Epithelial cell of proximal tubule (primary cell): ENCODE measurements around the gene APLNR. TPM values are rescaled to one million over a fixed set of nuclear protein-coding genes. Genes with fewer than 3 reads are reported as not detected.
"Not testable (repeated sequence)": the region's sequence is repeated elsewhere in the genome, so short reads cannot be mapped to it uniquely, and the experiment has no call there.

ENCODE experiments used
- DNase-seq: peaks from one replicate; pipeline ENCODE4 v3.0.0-alpha.2; 2011; ENCODE audit warnings: low read depth
- H3K4me3 ChIP-seq: 2 replicates; pipeline ENCODE4 v1.5.1; 2011; ENCODE audit warnings: low read depth, mild to moderate bottlenecking, low read length
- CTCF ChIP-seq: conservative IDR thresholded peaks from 2 replicates; pipeline ENCODE4 v1.5.1; 2012; ENCODE audit warnings: low read depth, mild to moderate bottlenecking, low read length
- total RNA-seq: library from RNA; depleted of rRNA; stranded (reverse); fragments of >200 nt; gene quantifications from 2 replicates; pipeline ENCODE4 v1.2.3, GENCODE V29; 2015

APLNR gene
- total RNA-seq, result not detected in 2 replicates

GRCh38 chr11:57237204-57237681 is at the start of gene APLNR:
Gene APLNR (minus strand): TSS chr11:57237250. CDS start chr11:57237004, 246 bp downstream.
- DNase-seq, result no peak
- no peak within 1 kb of the TSS for H3K4me3 ChIP-seq
- no peak for TF ChIP-seq CTCF

GRCh38 chr11:57283231-57283990 is 46.4 kb upstream of the APLNR start:
- TF ChIP-seq CTCF, result no peak
- no peak overlapping the region for H3K4me3 ChIP-seq
- DNase-seq, result no peak

GRCh38 chr11:57281546-57281945 is 44.5 kb upstream of the APLNR start:
- not testable (repeated sequence) for DNase-seq, H3K4me3 ChIP-seq

- no peak for TF ChIP-seq CTCF
- DNase-seq, result no peak
- H3K4me3 ChIP-seq, result no peak overlapping the region
Measured at GRCh38 chr11:57279116-57279515, 42.1 kb upstream of the APLNR start.

DNA sequence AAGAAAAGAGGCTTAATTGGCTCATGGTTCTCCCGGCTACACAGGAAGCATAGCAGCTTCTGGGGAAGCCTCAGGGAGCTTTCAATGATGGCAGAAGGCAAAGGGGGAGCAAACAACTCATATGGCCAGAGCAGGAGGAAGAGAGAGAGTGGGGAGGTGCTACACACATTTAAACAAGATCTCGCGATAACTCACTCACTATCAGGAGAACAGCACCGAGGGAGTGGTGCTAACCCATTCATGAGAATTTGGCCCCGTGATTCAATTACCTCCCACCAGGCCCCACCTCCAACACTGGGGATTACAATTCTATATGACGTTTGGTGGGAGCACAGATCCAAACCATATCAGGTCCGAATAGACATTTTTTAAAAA is 41.7 kb upstream of the APLNR start:
- no peak for DNase-seq
- H3K4me3 ChIP-seq, result no peak overlapping the region
- no peak for TF ChIP-seq CTCF

DNA sequence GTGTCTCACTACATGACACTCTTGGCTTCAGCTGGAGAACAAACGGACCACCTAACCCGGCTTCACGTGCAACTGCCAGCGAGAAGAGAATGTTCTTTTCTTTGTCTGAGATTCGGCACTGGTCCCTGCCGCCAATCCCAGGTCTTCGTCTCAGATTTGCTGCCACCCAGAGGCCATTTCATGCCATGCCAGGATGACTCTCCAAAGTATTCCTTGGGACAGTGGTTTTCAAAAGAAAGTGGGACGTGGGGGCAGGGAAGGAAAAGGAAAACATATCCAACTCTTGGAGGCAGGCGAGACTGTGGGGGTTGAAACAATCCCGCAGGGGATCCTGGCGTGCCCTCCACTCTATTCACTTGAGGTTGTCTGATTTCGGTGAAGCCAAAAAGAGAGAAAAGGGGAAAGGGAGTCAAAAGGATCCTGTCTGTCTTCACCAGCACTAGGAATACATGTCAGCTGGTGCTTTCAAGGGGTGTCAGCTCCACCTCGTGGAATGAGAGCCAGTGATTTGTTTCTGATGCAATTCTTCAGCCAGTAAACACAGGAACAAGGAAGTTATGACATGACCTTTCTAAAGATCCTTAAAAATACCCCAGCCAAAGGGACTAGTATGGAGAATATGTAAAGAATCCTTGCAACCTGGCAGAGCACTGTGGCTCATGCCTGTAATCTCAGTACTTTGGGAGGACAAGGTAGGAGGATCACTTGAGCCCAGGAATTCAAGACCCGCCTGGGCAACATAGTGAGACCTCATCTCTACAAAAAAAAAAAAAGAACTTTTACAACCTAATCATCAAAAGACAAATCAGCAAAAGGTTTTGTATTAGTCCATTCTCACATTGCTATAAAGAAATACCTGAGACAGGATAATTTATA is 41.0 kb upstream of the APLNR start:
- H3K4me3 ChIP-seq, result no peak overlapping the region
- TF ChIP-seq CTCF, result peak; percentile 88
- peak; percentile 59 for DNase-seq

DNA sequence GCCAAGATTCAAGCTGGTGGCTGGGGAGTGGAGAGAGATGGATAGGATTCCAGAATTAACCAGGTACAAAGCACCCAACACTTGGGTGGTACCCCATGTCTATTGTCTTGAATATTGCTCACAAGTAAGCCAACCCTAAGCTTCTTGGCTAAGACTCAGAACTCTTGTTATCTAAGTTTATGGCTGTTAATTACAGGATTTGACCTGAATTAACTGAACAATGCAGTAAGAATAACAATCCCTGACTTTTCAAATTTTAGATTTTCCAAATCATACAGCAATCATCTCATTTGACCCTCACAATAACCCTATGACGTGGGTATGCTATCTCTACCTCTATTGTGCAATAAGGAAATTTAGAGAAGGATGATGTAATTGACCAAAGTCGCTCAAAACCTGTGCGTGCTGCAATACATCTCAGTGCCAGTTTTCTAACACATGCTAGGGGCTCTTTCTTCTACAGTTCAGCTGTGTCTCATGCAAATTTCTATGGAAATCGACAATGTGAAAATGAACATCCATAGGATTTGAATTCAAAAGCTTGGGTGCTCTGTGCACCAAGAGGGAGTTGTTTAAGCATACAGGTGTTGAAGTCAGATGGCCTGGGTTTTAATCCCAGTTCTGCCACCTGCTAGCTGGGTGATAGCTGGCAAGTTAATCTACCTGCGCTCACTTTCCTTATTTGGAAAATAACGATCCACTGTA is 40.1 kb upstream of the APLNR start:
- no peak overlapping the region for H3K4me3 ChIP-seq
- TF ChIP-seq CTCF, result no peak
- no peak for DNase-seq
